ENCODE data around the gene HSDL1.
"Not testable (repeated sequence)": the region's sequence is repeated elsewhere in the genome, so short reads cannot be mapped to it uniquely, and the experiment has no call there.

The HSDL1 gene

GRCh38 chr16:84138500-84138823, 6.5 kb downstream of the HSDL1 start:
- Mint-ChIP-seq H3K9me3 (no peaks in the 10 kb centered on the region), H3K4me3 (no peak overlapping the region), H3K27me3 (no peaks in the 10 kb centered on the region), H3K27ac (no peak overlapping the region), H3K36me3 (peaks cover 6 to 23% of the 10 kb centered on the region in 2 donors), H3K4me1 (peaks cover 24 to 37% of the 10 kb centered on the region in 2 donors)
- ATAC-seq (replicated peaks) (no peak), DNase-seq (no peak)

- no peak overlapping the region for H3K27ac Mint-ChIP-seq
- DNase-seq: no peak
- no peak for ATAC-seq (replicated peaks)
- peaks cover 26 to 43% of the 10 kb centered on the region in 2 donors for H3K4me1 Mint-ChIP-seq
- H3K27me3 Mint-ChIP-seq: no peaks in the 10 kb centered on the region
- H3K4me3 Mint-ChIP-seq: no peak overlapping the region
- H3K9me3 Mint-ChIP-seq: no peaks in the 10 kb centered on the region
- peaks cover 3 to 23% of the 10 kb centered on the region in 2 donors for H3K36me3 Mint-ChIP-seq
Observed at GRCh38 chr16:84137769-84138357, 7.1 kb downstream of the HSDL1 start.

GRCh38 chr16:84137287-84137686, 7.7 kb downstream of the HSDL1 start:
- no peaks in the 10 kb centered on the region for H3K27me3 Mint-ChIP-seq
- no peaks in the 10 kb centered on the region for H3K9me3 Mint-ChIP-seq
- no peak overlapping the region for H3K4me3 Mint-ChIP-seq
- peaks cover 30 to 49% of the 10 kb centered on the region in 2 donors for H3K4me1 Mint-ChIP-seq
- no peak overlapping the region for H3K27ac Mint-ChIP-seq
- no peak for ATAC-seq (replicated peaks)
- no peak for DNase-seq
- H3K36me3 Mint-ChIP-seq: peaks cover 3 to 23% of the 10 kb centered on the region in 2 donors

- Mint-ChIP-seq H3K9me3 (no peaks in the 10 kb centered on the region), H3K4me1 (peaks cover 32 to 49% of the 10 kb centered on the region in 2 donors), H3K27me3 (no peaks in the 10 kb centered on the region), H3K27ac (peak overlapping the region; percentile 37), H3K4me3 (no peak overlapping the region), H3K36me3 (peaks cover 3 to 23% of the 10 kb centered on the region in 2 donors)
- no peak for ATAC-seq (replicated peaks)
- DNase-seq: no peak
Observed at GRCh38 chr16:84136331-84137125, 8.4 kb downstream of the HSDL1 start.

GRCh38 chr16:84132527-84133285, 12.3 kb downstream of the HSDL1 start:
- Mint-ChIP-seq H3K4me3 (no peak overlapping the region), H3K27me3 (no peaks in the 10 kb centered on the region), H3K4me1 (peaks cover 21 to 36% of the 10 kb centered on the region in 2 donors), H3K36me3 (peaks cover 9 to 31% of the 10 kb centered on the region in 2 donors), H3K9me3 (no peaks in the 10 kb centered on the region), H3K27ac (no peak overlapping the region)
- DNase-seq (no peak), ATAC-seq (replicated peaks) (peak; percentile 85 to 86)

GRCh38 chr16:84131117-84131516, 13.9 kb downstream of the HSDL1 start:
- DNase-seq (no peak), ATAC-seq (replicated peaks) (no peak)
- H3K4me1 Mint-ChIP-seq: peaks cover 13 to 25% of the 10 kb centered on the region in 2 donors
- H3K4me3 Mint-ChIP-seq: no peak overlapping the region
- no peak overlapping the region for H3K27ac Mint-ChIP-seq
- no peaks in the 10 kb centered on the region for H3K9me3 Mint-ChIP-seq
- peaks cover 10 to 32% of the 10 kb centered on the region in 2 donors for H3K36me3 Mint-ChIP-seq
- no peaks in the 10 kb centered on the region for H3K27me3 Mint-ChIP-seq

GRCh38 chr16:84124257-84125073, 20.5 kb downstream of the HSDL1 start:
- H3K36me3 Mint-ChIP-seq: peaks cover 28 to 41% of the 10 kb centered on the region in 2 donors

GRCh38 chr16:84121007-84121406, 24.0 kb downstream of the HSDL1 start:
- ATAC-seq (replicated peaks) (no peak), DNase-seq (no peak)
- Mint-ChIP-seq H3K27ac (no peak overlapping the region), H3K27me3 (no peaks in the 10 kb centered on the region), H3K4me3 (no peak overlapping the region), H3K4me1 (peaks cover 14 to 20% of the 10 kb centered on the region in 2 donors), H3K36me3 (peaks cover 21 to 29% of the 10 kb centered on the region in 2 donors), H3K9me3 (no peaks in the 10 kb centered on the region)

More at GRCh38 chr16:84124257-84125073, 20.5 kb downstream of the HSDL1 start:
- H3K4me3 Mint-ChIP-seq: no peak overlapping the region
- H3K27ac Mint-ChIP-seq: no peak overlapping the region
- DNase-seq: no peak
- no peaks in the 10 kb centered on the region for H3K9me3 Mint-ChIP-seq
- no peaks in the 10 kb centered on the region for H3K27me3 Mint-ChIP-seq
- ATAC-seq (replicated peaks): no peak
- peaks cover 11 to 13% of the 10 kb centered on the region in 2 donors for H3K4me1 Mint-ChIP-seq

GRCh38 chr16:84120023-84120422, 25.0 kb downstream of the HSDL1 start:
- Mint-ChIP-seq H3K4me1 (peaks cover 13 to 22% of the 10 kb centered on the region in 2 donors), H3K27ac (no peak overlapping the region), H3K27me3 (no peaks in the 10 kb centered on the region), H3K9me3 (no peaks in the 10 kb centered on the region), H3K4me3 (no peak overlapping the region), H3K36me3 (peaks cover 13 to 19% of the 10 kb centered on the region in 2 donors)
- ATAC-seq (replicated peaks): no peak
- DNase-seq: no peak

- H3K27ac Mint-ChIP-seq: no peak overlapping the region
- no peaks in the 10 kb centered on the region for H3K9me3 Mint-ChIP-seq
- H3K4me3 Mint-ChIP-seq: no peak overlapping the region
- peaks cover 10 to 15% of the 10 kb centered on the region in 2 donors for H3K36me3 Mint-ChIP-seq
- DNase-seq (no peak), ATAC-seq (replicated peaks) (no peak)
- H3K27me3 Mint-ChIP-seq: no peaks in the 10 kb centered on the region
- H3K4me1 Mint-ChIP-seq: peaks cover 9 to 17% of the 10 kb centered on the region in 2 donors
Observed at GRCh38 chr16:84119368-84119767, 25.6 kb downstream of the HSDL1 start.

- H3K9me3 Mint-ChIP-seq; H3K27me3 Mint-ChIP-seq; H3K27ac Mint-ChIP-seq; H3K4me3 Mint-ChIP-seq; DNase-seq; ATAC-seq (replicated peaks): not testable (repeated sequence)
- Mint-ChIP-seq H3K4me1 (peaks cover 10 to 16% of the 10 kb centered on the region in 2 donors), H3K36me3 (peaks cover 11 to 15% of the 10 kb centered on the region in 2 donors)
Observed at GRCh38 chr16:84118315-84118714, 26.7 kb downstream of the HSDL1 start.

GRCh38 chr16:84117494-84117843, 27.5 kb downstream of the HSDL1 start:
- no peak for DNase-seq
- no peaks in the 10 kb centered on the region for H3K27me3 Mint-ChIP-seq
- peak overlapping the region; percentile 90 to 96 for H3K4me3 Mint-ChIP-seq

GRCh38 chr16:84116720-84117493, 28.1 kb downstream of the HSDL1 start, which contains the start of gene MBTPS1:
Gene MBTPS1, minus strand, starts transcription at chr16:84116942. Its CDS starts 15,159 bp downstream, at chr16:84101783.
- DNase-seq (peak; percentile 99), ATAC-seq (replicated peaks) (peak; percentile 93)
- H3K27ac Mint-ChIP-seq: peak within 1 kb of the TSS; percentile 97
- H3K4me1 Mint-ChIP-seq: peaks cover 10 to 16% of the 10 kb centered on the region in 2 donors
- H3K36me3 Mint-ChIP-seq: peaks cover 4 to 6% of the 10 kb centered on the region in 2 donors
- no peaks in the 10 kb centered on the region for H3K27me3 Mint-ChIP-seq
- no peaks in the 10 kb centered on the region for H3K9me3 Mint-ChIP-seq
- H3K4me3 Mint-ChIP-seq: peak within 1 kb of the TSS; percentile 90 to 96

More at GRCh38 chr16:84117494-84117843, 27.5 kb downstream of the HSDL1 start:
- Mint-ChIP-seq H3K4me1 (peaks cover 10 to 16% of the 10 kb centered on the region in 2 donors), H3K9me3 (no peaks in the 10 kb centered on the region), H3K36me3 (peaks cover 8 to 10% of the 10 kb centered on the region in 2 donors), H3K27ac (peak overlapping the region; percentile 97)
- ATAC-seq (replicated peaks): peak; percentile 15 to 21
